ENCODE results near the gene PCNX2. TPM values are rescaled to one million over a fixed set of nuclear protein-coding genes. Genes with fewer than 3 reads are reported as not detected.

The PCNX2 gene
- total RNA-seq, 1 experiment from 2014 or later, result 18.6 TPM

DNA sequence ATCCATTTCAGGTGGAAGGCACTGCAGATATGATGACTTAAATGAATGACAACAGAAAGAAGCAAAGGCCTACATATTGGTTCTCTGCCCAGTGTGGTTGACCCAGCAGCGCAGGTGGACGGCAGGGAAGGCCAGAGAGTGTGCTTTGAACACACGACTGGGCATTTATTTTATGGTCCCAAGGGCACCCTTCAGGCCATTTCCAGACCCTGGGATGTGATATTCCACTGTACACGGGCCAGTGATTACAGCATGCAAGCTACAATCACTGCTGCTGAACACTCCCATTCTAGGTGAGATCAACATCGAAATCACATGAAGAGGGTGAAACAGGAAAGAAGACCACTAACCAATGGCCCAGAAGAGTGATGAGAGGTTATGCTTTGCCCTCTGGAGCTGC, 33.8 kb downstream of the PCNX2 start:
- CTCF ChIA-PET, result no interaction called here
- H3K27me3 ChIP-seq (ENCODE audit: insufficient read depth, low read depth), result no peaks in the 10 kb centered on the region
- POLR2A ChIA-PET (ENCODE audit: unreplicated experiment), result no interaction called here
- H3K4me3 ChIP-seq, result no peak overlapping the region
- intact Hi-C loops (cut with micrococcal nuclease; ENCODE audit: unreplicated experiment), result no loop called here
- H3K36me3 ChIP-seq (ENCODE audit: low read depth), result peaks cover 25% of the 10 kb centered on the region; the same call in 1 of the 2 replicates
- H3K27ac ChIP-seq, result no peak overlapping the region
- no peak for DNase-seq
- peaks cover 4% of the 10 kb centered on the region; the same call in 1 of the 2 replicates for H3F3A ChIP-seq (ENCODE audit: insufficient read depth, low read depth)
- TF ChIP-seq EZH2 (IDR thresholded peaks at IDR 0.05; ENCODE audit: low read depth), result no peak
- TF ChIP-seq, protein P1, sequence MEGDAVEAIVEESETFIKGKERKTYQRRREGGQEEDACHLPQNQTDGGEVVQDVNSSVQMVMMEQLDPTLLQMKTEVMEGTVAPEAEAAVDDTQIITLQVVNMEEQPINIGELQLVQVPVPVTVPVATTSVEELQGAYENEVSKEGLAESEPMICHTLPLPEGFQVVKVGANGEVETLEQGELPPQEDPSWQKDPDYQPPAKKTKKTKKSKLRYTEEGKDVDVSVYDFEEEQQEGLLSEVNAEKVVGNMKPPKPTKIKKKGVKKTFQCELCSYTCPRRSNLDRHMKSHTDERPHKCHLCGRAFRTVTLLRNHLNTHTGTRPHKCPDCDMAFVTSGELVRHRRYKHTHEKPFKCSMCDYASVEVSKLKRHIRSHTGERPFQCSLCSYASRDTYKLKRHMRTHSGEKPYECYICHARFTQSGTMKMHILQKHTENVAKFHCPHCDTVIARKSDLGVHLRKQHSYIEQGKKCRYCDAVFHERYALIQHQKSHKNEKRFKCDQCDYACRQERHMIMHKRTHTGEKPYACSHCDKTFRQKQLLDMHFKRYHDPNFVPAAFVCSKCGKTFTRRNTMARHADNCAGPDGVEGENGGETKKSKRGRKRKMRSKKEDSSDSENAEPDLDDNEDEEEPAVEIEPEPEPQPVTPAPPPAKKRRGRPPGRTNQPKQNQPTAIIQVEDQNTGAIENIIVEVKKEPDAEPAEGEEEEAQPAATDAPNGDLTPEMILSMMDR (conservative IDR thresholded peaks at IDR 0.05), result no peak
- BruUV-seq (replicated peaks), result no TSS peak
- no peaks in the 10 kb centered on the region for H3K9me2 ChIP-seq (ENCODE audit: insufficient read depth)
- no peak overlapping the region for H2AFZ ChIP-seq
- H3K4me1 ChIP-seq (replicated peaks; ENCODE audit: insufficient read depth), result no peaks in the 10 kb centered on the region
- no peak overlapping the region for H3K4me2 ChIP-seq
- H3K79me2 ChIP-seq (ENCODE audit: low read depth), result no peaks in the 10 kb centered on the region
- no peaks in the 10 kb centered on the region for H3K9me3 ChIP-seq (ENCODE audit: insufficient read depth, low read depth)
- no peaks in the 10 kb centered on the region; the same call in 1 of the 2 replicates for H4K20me1 ChIP-seq (ENCODE audit: insufficient read depth)

DNA sequence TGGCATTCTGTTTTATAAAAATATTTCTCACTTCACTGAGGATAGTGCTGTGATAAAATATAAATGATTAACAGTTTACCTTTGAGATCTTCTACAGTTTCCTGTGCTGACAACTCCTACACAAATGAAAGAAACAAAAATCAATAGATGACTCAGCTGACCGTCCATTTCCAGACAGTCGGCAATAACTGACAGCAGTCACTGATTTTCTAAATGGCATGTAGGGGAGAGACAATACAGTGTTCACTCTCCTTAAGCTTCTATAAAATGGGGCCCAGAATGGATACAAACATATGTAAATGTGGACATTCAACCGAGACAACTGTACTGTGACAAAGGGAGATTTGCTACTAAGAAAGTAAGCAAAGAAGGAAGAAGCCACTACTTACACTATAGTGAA, 34.3 kb downstream of the PCNX2 start:
- Histone ChIP-seq H3K36me3 (ENCODE audit: low read depth) (peaks cover 25% of the 10 kb centered on the region; the same call in 1 of the 2 replicates), H2AFZ (no peak overlapping the region), H3K4me2 (no peak overlapping the region), H3F3A (ENCODE audit: insufficient read depth, low read depth) (peaks cover 4% of the 10 kb centered on the region; the same call in 1 of the 2 replicates), H3K4me3 (no peak overlapping the region), H3K9me2 (ENCODE audit: insufficient read depth) (no peaks in the 10 kb centered on the region), H3K27ac (no peak overlapping the region), H4K20me1 (ENCODE audit: insufficient read depth) (no peaks in the 10 kb centered on the region; the same call in 1 of the 2 replicates), H3K79me2 (ENCODE audit: low read depth) (no peaks in the 10 kb centered on the region), H3K27me3 (ENCODE audit: insufficient read depth, low read depth) (no peaks in the 10 kb centered on the region), H3K9me3 (ENCODE audit: insufficient read depth, low read depth) (no peaks in the 10 kb centered on the region), H3K4me1 (replicated peaks; ENCODE audit: insufficient read depth) (no peaks in the 10 kb centered on the region)
- POLR2A ChIA-PET (ENCODE audit: unreplicated experiment), result no interaction called here
- BruUV-seq (replicated peaks), result no TSS peak
- no peak for TF ChIP-seq EZH2 (IDR thresholded peaks at IDR 0.05; ENCODE audit: low read depth)
- TF ChIP-seq, protein P1 (conservative IDR thresholded peaks at IDR 0.05), result no peak
- intact Hi-C loops (cut with micrococcal nuclease; ENCODE audit: unreplicated experiment), result no loop called here
- no peak for DNase-seq
- CTCF ChIA-PET, result no interaction called here

DNA sequence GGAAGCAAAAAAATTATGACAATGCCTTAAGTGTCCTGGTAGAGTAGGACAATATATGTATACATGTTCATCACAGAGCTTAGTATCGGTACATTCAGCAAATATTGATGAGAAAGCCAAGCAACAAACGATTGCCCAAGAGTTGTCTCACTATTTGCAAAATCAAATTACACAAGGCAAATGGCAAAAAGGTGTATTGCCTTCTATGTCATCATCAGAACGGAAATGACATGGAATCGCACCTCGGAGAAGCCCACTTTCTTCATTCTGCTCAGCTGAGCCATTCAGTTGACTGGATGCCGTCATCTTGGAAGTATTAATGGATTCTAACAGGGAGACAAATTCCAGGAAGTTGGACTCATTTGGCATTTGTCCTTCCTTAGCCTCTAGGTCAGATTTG, 37.7 kb downstream of the PCNX2 start:
- Histone ChIP-seq H3K9me2 (ENCODE audit: insufficient read depth) (no peaks in the 10 kb centered on the region), H3K4me2 (no peak overlapping the region), H4K20me1 (ENCODE audit: insufficient read depth) (no peaks in the 10 kb centered on the region), H3K4me1 (replicated peaks; ENCODE audit: insufficient read depth) (no peaks in the 10 kb centered on the region), H3K27ac (no peak overlapping the region), H3K79me2 (ENCODE audit: low read depth) (no peaks in the 10 kb centered on the region), H2AFZ (no peak overlapping the region), H3K4me3 (no peak overlapping the region), H3K36me3 (ENCODE audit: low read depth) (peaks cover 29% of the 10 kb centered on the region), H3K27me3 (ENCODE audit: insufficient read depth, low read depth) (no peaks in the 10 kb centered on the region), H3K9me3 (ENCODE audit: insufficient read depth, low read depth) (no peaks in the 10 kb centered on the region), H3F3A (ENCODE audit: insufficient read depth, low read depth) (no peaks in the 10 kb centered on the region)
- BruUV-seq (replicated peaks), result no TSS peak
- no peak for DNase-seq
- intact Hi-C loops (cut with micrococcal nuclease; ENCODE audit: unreplicated experiment), result no loop called here
- POLR2A ChIA-PET (ENCODE audit: unreplicated experiment), result no interaction called here
- CTCF ChIA-PET, result no interaction called here
- TF ChIP-seq, protein P1 (conservative IDR thresholded peaks at IDR 0.05), result no peak
- no peak for TF ChIP-seq EZH2 (IDR thresholded peaks at IDR 0.05; ENCODE audit: low read depth)

All from PC-9 (cell line).